ENCODE results near the gene CACHD1. TPM values are rescaled to one million over a fixed set of nuclear protein-coding genes. Genes with fewer than 3 reads are reported as not detected.

The CACHD1 gene
- total RNA-seq, result 14.3 TPM

DNA sequence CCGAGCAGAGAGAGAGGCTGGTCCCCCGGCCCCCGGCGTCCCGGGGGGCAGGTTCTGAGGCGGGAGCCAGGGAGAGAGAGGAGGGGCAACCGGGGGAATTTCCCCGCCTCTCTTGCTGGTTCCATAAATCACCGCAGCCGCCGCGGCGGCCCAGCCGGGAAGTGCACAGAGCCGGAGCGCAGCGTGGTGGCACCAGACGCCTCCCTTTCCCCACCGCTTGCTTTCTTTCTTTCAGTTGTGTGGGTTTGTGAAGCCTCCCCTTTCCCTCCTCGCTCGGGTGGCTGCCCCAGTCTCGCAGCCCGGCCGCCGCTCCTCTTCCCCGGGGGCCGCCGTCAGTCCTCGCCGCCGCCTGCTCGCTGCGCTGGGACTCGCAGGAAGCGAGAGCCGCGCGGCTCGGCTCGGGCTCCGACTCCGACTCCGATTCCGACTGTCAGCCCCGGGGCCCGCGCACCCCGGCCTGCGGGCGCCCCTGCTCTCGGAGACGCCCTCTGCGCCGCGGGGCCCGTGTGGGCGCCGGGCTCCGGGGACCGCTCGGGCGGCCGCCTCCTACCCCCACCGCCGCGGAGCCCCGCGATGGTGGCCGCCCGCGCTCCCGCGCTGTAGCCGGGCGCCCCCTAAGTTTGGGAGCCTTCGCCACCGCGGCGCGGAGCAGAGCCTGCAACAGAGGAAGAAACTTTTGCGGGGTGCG, at the start of gene CACHD1:
TSS of gene CACHD1 (plus strand) at position 153 of the 688 bp plus-strand sequence. CDS start 616 bp downstream, outside the sequence.
- peak; percentile 61 for DNase-seq

DNA sequence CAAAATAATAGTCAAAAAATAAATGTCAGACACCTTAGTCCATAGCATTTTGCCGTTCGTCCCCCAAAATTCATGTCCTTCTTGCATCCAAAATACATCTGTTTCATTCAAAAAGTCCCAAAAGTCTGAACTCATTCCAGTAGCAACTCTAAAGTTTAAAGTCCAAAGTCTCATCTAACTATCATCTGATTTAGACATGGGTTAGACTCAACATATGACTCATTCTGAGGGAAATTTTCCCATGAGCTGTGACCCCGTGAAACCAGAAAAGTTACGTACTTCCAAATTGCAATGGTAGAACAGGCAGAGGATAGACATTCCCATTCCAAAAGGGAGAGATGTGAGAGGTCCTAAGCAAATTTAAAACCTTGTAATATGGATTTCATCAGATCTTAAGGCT, 48.6 kb upstream of the CACHD1 start:
- no peak for DNase-seq

DNA sequence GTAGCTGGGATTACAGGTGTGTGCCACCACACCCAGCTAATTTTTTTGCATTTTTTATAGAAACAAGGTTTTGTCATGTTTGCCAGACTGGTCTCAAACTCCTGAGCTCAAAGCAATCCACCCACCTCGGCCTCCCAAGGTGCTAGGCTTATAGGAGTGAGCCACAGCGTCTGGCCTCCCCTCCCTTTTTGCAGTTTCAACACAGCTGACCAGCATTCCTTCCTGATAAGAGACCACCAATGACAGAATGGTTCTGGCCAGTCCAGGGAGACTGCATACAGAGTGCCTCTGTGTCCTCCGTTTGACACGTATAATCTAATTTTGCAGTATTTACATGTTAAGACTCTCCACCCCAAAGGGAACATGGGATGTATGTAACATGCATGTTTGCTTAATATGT, 46.4 kb upstream of the CACHD1 start:
- no peak for DNase-seq

DNA sequence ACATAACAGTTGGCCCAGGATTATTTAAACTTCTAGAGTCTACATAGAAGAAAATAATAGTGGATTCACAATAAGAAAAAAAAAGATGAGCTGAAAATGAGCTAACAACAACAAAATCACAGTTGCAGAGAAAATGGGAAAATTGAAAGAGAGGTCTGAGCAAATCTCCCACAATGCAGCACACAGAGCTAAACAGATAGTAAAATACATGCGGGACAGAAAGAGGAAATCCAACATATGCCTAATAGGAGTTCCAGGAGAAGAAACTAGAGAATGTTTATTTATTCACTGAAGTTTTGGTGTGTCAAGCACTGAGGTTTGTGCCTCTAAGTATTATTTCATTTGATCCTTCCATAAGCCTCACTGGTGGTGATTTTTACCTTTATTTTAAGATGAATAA, 45.5 kb upstream of the CACHD1 start:
- DNase-seq, result no peak

DNA sequence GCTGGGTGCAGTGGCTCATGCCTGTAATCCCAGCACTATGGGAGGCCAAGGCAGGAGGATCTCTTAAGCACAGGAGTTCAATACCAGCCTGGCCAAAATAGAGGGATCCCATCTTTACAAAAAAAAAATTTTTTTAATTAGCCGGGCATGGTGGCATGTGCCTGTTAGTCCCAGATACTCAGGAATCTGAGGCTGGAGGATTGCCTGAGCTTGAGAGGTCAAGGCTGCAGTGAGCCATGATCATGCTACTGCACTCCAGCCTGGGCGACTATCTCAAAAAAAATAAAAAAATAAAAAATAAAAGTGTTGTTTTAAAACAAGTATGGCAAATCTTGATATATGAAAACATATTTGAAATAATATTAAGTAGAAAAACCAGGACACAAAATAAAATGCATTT, 44.4 kb upstream of the CACHD1 start:
- DNase-seq, result no peak

DNA sequence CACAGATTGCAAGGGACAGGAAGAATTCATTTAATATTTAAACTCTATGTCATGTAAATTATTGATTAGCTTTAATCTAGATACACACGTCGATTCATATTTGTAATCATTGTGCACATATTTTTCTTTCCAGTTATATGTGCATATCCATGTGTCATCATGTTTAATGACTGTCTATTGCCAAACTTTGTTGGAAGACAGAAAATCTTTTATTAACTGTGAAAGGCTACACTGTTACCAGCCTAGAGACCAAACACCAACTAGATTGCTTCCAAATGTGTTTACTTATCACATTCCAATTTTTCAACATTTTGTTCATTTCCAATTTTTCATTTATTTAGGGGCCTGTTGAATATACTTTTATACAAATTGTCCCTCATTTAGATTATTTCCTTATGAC, 43.2 kb upstream of the CACHD1 start:
- no peak for DNase-seq

DNA sequence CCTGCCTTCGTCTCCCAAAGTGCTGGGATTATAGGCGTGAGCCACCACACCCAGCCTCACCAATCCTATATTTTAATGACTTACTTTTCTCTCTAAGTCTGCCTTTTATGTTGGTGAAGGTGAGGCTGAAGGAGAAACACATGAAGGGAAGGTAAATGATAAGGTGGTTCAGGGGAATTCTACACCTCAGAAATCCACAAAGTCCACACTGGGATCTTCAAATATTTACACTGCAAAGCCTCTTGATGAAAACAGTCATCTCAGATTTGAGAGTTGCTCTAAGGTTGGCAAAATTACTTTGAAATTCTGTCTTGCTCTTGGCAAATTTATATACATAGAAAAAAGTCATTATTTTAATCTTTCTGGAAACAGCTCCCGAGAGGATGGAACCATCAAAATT, 42.0 kb upstream of the CACHD1 start:
- no peak for DNase-seq

DNA sequence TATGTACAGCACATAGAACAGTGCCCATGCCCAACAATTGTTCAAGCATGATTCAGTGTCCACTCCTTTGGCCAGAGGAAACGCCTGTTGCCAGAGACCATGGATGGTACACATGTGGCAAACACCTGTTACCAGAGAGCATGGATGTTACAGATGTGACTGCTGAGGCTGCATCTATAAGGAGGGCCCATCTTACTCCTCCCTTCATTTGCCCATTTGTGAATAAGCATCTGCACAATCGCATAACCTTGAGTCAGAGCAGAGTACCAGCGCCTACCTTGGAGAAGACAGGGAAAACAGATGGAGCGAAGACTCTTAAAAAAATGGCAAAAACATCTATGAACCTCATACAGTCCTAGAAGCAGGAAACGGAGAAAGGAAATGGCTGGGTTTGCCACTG, 36.6 kb upstream of the CACHD1 start:
- no peak for DNase-seq

DNA sequence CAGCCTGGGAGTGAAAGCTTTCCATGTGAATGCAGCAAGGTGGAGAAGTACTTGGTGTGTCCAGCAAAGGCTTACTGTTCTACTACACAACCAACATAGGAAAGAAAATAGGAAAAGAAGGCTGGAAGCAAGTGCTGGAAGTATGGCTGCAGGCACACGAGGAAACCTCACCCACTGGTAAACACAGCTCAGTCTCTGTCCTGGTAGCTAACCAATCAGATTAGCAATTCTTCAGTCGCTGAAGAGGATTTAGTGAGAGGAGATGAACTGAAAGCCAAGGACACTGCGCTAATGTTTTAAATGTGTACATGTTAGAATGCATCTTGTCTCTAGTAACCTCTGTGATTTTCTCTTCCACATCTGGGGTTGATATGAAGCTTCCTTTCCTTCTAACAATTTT, 36.2 kb upstream of the CACHD1 start:
- DNase-seq, result no peak

DNA sequence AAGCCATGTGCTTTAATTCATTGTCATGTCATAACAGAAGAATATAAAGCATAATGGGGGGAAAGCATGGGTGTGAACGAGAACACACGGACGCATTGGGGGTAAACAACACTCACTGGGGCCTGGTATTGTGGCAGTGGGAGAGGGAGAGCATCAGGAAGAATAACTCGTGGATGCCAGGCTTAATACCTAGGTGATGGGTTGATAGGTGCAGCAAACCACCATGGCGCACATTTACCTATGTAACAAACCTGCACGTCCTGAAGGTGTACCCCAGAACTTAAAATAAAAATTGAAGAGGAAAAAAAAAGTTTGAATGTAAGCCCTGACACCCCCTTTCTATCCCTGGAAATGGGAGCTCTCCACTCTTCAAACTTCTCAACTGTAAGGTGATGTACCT, 34.9 kb upstream of the CACHD1 start:
- DNase-seq, result no peak

DNA sequence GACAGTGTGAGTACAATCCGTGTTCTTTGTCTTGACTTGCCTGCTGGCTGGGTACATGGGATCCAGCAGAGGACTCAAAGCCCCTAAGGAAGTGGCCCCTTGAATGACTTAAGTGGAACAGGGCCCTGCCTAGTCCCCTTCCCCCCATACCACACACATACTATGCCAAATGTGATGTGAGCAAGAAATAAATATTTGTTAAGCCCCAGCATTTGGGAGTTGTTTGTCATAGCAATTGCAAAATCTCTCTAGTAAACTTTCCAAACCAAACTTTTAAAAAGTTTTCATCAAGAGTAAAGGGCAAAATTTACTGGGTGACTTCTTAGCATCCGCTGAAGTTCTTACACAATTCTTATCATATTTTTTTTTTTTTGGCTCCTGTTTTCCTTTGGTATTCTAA, 32.5 kb upstream of the CACHD1 start:
- no peak for DNase-seq

DNA sequence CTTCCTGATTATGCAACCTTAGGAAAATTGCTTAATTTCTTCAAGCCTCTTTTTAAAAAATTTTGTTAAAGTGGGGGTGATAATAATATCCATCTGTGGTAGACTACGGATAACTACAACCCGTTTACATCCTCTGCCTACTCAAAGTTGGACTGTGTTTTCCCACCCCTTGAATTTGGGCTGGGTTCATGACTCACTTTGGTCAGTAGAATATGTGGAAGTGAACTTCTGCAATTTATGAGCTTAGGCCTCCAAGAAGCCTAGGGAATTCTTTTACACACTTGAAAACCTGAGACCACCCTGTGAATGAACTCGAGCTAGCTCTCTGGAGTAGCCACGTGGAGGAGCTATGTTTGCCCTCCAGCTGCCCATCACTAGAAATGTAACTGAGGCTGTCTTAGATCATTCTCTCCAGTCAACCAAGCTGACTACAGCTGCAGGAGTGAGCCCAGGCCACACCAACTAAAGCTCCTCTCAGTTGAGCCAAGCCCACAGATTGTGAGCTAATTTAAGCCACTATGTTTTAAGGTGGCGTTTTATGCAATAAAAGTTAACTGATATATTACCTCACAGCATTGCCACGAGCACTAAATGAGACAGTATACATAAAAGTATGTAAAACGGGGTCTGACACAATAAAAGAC, 29.6 kb upstream of the CACHD1 start:
- DNase-seq, result no peak

DNA sequence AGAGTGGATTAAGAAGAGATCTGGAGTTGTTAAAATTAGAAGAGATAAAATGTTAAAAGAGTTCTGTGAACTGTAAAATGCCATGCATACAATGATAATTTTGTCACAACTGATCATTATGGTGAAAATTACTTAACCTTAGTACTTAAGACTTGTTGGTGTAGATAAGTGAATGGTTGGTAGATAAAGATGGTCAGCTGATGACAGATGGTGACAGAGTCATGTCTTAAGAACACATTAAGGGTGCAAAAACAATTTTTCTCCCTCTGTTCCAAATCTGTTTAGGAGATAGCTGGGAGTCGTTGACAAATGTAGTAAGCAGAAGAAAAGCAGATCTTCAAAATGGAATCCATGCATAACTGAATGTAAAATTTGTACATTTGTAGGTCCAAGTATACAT, 18.5 kb upstream of the CACHD1 start:
- no peak for DNase-seq

DNA sequence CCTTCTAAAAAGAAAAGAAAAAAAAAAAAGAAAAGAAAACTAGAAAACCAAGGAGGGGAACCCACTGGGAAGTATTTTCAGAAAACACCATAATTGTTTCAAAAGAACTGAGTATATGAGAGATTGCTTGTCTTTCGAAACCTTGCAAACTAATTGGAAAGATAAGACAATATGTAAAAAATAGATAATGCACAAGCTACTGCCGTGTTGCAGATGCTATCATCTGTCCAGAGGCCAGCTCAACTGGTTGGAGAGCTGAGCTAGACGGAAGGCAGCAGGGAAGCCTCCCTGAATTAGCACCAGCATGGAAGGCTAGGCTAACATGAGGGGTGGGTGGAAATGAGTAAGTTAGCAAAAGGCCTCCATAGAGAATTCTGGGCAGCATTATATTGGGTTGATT, 16.2 kb upstream of the CACHD1 start:
- no peak for DNase-seq

DNA sequence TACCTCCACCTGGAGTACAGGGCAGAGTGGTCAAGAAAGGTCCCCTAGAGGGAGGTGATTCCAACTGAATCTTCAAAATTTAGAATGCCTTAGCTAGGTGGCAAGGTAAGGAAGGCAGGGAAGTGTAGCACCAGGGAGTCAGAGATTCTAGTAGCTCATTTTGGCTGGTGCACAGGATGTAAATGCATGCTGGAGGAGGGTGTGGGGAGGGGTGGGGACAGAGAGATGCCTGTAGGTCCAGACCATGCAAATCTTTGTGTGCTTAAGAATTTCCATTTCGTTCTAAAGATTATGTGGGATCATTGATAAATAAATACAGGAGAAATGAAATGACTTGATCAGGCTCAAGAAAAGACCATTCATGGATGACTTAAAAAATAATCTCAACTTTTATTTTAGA, 11.0 kb upstream of the CACHD1 start:
- DNase-seq, result no peak

DNA sequence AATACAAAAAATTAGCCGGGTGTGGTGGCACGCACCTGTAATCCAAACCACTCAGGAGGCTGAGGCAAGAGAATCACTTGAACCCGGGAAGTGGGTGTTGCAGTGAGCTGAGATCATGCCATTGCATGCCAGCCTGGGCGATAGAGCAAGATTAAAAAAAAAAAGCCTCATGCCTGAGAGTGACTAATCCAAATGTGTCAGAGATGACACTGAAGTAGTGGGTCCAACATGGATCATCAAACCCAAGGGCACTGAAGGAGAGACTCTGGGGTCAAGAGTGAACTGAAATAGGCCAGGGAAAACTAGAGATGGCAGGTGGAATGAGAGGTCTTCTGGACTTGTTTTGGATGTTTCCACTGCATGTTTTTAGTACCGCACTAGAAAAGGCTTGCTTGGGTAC, 10.2 kb upstream of the CACHD1 start:
- DNase-seq, result no peak

DNA sequence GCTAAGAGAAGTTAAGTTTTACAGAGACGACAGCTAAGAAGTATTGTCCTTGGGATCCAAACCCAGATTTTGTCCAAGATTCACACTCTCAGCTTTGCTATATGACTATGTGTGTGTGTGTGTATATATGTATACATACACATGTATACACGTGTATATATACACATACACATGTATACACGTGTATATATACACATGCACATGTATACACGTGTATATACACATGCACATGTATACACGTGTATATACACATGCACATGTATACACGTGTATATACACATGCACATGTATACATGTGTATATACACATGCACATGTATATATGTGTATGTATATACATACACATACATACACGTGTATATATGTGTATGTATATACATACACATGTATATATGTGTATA, 3.9 kb upstream of the CACHD1 start:
- DNase-seq, result no peak

DNA sequence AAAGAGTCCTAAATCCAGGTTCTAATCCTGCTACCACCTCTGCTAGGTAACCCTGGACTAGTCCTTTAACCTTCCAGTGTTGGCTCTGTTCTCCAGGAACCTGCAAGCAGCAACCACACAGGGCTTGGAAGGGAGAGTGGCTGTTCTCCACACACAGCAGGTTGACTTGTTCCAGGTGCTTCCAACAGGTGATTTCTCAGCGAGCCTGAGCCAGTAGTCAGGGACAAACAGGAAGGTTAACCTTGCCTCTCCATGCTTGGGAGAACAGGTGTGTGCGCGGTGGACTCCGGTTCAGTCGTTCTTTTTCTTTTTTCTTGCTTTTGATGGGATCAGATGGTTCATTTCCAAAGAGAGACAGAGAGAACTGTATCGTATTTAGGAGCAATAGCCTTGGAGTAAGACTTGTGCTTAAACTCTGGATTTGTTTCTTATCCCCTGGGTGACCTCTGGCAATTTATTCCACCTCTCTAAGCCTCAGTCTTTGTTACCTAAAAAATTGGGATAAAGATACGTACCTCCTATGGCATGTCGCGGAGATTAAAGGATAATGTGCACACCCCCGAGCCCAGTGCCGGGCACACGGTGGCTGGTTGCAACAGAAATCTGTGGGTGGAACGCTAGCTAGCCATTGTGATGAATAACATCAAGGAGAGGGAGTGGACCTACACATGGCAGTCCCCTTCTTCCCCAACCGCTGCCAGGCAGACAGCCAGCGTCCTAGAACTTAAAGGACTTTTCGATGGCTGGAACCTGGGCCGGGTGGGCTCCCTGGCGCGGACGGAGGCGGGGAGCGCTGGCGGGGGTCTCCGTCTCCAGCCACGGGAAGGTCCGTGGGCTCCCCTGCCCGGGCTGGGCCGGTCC, 583 bp upstream of the CACHD1 start:
- DNase-seq, result no peak

DNA sequence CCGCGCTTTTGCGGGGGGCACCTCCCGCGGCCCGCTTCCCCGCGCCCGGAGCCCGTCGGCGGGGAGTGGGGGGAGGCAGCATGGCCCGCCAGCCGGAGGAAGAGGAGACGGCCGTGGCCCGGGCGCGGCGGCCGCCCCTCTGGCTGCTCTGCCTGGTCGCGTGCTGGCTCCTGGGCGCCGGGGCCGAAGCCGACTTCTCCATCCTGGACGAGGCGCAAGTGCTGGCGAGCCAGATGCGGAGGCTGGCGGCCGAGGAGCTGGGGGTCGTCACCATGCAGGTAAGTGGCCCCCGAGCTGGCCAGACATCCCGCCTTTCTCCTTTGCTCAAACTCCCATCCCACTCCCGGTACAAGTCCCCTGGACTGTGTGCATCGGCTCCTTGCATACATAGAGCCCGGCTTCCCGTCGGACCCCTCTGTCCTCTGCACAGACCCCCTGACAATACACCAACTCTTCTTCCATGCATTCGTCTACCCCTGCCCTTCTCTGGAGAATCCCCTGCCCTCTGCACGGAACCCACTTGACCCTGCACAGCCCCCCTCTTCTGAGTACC, 812 bp downstream of the CACHD1 start:
- DNase-seq, result peak; percentile 17

DNA sequence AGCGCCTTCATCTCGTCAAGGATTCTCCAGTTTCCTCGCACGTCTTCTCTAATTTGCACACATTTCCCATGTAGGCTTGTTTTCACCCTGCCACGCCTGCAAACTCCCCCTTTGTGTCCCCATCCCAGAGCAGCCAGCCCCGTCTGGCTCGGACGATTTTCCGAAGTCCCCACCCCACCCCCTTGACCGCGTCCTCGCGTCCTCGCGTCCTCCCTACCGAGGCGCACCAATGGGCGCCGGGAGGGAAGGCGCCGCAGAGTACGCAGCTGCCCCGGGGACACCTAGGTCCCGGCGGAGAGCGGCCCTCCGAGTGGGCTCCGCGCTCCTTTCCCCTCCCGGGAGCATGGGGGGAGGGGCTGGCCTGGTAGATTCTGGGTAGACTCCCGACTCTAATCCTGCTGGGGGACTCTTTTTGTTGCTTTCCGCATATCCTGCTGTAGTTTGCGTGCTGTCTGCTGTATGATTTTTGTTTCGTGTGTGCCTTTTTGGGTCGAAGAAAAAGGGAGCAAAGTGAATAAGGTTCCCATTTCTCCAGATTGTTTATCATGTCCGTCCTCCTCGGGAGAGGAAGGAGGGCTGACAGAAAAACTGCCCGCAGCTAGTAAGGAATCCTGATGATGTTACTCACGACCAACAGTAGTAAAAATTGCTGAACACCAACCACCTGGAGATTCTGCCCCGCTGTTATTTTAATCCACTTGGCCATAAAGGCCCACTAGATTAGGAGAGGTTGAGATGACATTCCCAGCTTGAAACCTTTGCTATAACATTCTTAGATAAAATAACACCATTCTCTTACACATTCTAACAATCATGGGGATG, 1.5 kb downstream of the CACHD1 start:
- DNase-seq, result no peak

DNA sequence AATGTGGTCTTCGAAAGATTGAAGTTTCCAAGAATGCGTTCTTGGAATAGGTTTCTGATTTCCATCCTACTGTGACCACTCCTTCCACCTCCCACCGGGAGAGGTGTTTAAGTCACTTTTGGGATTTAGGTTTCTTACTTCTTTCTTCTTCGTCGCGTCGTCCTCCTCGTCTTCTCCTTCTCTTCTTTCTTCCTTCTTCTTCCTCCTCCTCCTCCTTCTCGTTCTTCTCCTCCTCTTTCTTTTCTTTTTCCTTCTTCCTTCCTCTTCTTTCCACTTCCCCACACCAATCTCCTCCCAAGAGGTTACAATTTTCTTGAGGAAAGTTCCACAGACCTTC, 2.1 kb downstream of the CACHD1 start:
- no peak for DNase-seq

DNA sequence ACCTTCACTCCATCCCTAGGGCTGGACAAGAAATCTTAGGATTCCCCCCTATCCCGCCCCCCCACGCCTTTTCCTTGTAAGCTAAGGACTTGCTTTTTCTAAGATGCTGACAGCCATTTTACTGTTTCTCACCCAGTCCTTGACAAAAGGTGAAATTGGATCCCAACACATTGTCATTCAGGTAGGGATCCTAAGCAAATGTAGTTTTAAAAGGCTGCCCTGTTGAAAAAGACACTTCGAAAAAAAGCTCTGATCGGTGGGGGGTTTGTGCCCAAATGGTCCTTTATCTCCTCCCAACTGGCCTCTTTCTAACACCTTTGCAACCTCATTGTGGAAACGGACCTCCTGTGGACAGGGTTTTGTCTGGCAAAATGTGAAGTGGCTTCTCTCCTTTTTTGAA, 2.9 kb downstream of the CACHD1 start:
- DNase-seq, result no peak
